Midbrain (tissue), 1 donor: Measurements from ENCODE around the gene UNK.

Source experiments
- DNase-seq: peaks from one replicate; lab custom pipeline; 2025; lab: John Stamatoyannopoulos, UW

The UNK gene

GRCh38 chr17:75774471-75774990 is 10.1 kb upstream of the UNK start:
- no peak for DNase-seq

GRCh38 chr17:75774991-75775668 is 9.5 kb upstream of the UNK start:
- no peak for DNase-seq

GRCh38 chr17:75776386-75777295 is 8.0 kb upstream of the UNK start:
- DNase-seq, result no peak

- peak; percentile 12 for DNase-seq
Measured at GRCh38 chr17:75777296-75777922, 7.2 kb upstream of the UNK start.

- DNase-seq, result peak; percentile 5
Measured at GRCh38 chr17:75778066-75778860, 6.3 kb upstream of the UNK start.

GRCh38 chr17:75778861-75779249 is 5.8 kb upstream of the UNK start:
- no peak for DNase-seq

GRCh38 chr17:75779250-75779986 is 5.2 kb upstream of the UNK start:
- DNase-seq, result peak; percentile 99

- no peak for DNase-seq
Measured at GRCh38 chr17:75779987-75780889, 4.4 kb upstream of the UNK start.

GRCh38 chr17:75783069-75783783 is 1.4 kb upstream of the UNK start:
- peak; percentile 63 for DNase-seq

- DNase-seq, result no peak
Measured at GRCh38 chr17:75783803-75784472, 668 bp upstream of the UNK start.

GRCh38 chr17:75785016-75785890 is 647 bp downstream of the UNK start:
- DNase-seq, result peak; percentile 93

- no peak for DNase-seq
Measured at GRCh38 chr17:75791254-75791653, 6.6 kb downstream of the UNK start.

GRCh38 chr17:75793460-75793859 is 8.9 kb downstream of the UNK start:
- no peak for DNase-seq

- DNase-seq, result no peak
Measured at GRCh38 chr17:75795820-75796607, 11.4 kb downstream of the UNK start.

GRCh38 chr17:75799402-75799801 is 14.8 kb downstream of the UNK start:
- DNase-seq, result no peak

- no peak for DNase-seq
Measured at GRCh38 chr17:75803883-75804282, 19.3 kb downstream of the UNK start.
